MM.1S (cell line): ENCODE data around the gene TMEM33.

Source experiments
- EZH2 ChIP-seq: fragments of 300-600 bp; sonication (generic); optimal IDR thresholded peaks from 2 replicates; pipeline ENCODE3; 2017; ENCODE audit warnings: low read depth, mild to moderate bottlenecking, antibody characterized with exemption, low read length, mixed read lengths
- EZH2phosphoT487 ChIP-seq: fragments of 300-600 bp; sonication (generic); IDR thresholded peaks from 2 replicates; pipeline ENCODE4 v1.6.1; 2018; ENCODE audit warnings: antibody characterized with exemption, low read length
- TF ChIP-seq, protein P1 (sequence below): fragments of 300-600 bp; sonication (generic); IDR thresholded peaks from 2 replicates; pipeline ENCODE4 v1.5.1; 2016; ENCODE audit warnings: antibody characterized with exemption, low read length, mixed read lengths

DNA sequence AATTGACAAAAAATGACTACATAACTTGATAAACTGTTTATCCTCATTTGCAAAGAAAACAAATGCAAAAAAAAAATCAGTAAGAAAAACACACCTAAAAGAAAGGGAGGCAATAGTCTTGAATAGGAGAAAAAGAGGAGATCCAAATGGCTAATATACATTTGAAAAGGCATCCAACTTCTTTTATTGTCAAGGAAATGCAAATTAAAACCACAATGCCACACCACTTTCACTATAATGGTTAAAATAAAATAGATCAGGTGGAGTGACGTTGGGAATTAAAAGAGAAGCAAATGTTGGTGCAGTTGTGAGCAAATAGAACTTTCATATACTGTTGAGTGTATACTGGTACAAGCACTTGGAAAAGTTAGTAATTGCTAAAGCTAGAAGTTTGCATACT, 49.9 kb downstream of the TMEM33 start:
- TF ChIP-seq, protein P1, sequence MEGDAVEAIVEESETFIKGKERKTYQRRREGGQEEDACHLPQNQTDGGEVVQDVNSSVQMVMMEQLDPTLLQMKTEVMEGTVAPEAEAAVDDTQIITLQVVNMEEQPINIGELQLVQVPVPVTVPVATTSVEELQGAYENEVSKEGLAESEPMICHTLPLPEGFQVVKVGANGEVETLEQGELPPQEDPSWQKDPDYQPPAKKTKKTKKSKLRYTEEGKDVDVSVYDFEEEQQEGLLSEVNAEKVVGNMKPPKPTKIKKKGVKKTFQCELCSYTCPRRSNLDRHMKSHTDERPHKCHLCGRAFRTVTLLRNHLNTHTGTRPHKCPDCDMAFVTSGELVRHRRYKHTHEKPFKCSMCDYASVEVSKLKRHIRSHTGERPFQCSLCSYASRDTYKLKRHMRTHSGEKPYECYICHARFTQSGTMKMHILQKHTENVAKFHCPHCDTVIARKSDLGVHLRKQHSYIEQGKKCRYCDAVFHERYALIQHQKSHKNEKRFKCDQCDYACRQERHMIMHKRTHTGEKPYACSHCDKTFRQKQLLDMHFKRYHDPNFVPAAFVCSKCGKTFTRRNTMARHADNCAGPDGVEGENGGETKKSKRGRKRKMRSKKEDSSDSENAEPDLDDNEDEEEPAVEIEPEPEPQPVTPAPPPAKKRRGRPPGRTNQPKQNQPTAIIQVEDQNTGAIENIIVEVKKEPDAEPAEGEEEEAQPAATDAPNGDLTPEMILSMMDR, result no peak
- TF ChIP-seq EZH2 (no peak), EZH2phosphoT487 (no peak)
